ENCODE measurements around the gene EXOC3L4.
"Not testable (repeated sequence)": the region's sequence is repeated elsewhere in the genome, so short reads cannot be mapped to it uniquely, and the experiment has no call there.

Gene EXOC3L4

DNA sequence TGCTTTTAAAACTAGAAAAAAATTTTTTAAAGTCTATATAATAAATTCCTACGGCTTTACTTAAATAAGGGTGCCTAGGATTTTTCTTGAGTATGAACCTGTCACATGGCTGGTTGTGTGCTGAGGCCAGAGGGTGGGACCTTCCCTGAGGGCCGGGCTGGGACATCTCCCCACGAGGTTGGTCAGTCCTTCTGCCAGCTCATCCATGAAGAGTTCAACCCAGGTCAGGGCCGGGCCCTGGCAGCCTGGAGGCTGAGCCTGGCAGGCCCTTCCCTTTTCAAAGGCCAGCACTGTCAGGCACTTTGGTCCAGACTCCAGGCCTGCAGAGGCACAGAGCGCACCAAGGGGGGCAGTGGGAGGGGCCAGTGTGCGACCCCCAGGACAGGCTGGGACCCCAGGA, 60.5 kb downstream of the EXOC3L4 start:
- H3K4me1 Mint-ChIP-seq = peaks cover 14% of the 10 kb centered on the region
- no peaks in the 10 kb centered on the region for H3K9me3 Mint-ChIP-seq
- H3K27me3 Mint-ChIP-seq (ENCODE audit: low read depth) = peaks cover 18% of the 10 kb centered on the region
- TF ChIP-seq, protein P1, sequence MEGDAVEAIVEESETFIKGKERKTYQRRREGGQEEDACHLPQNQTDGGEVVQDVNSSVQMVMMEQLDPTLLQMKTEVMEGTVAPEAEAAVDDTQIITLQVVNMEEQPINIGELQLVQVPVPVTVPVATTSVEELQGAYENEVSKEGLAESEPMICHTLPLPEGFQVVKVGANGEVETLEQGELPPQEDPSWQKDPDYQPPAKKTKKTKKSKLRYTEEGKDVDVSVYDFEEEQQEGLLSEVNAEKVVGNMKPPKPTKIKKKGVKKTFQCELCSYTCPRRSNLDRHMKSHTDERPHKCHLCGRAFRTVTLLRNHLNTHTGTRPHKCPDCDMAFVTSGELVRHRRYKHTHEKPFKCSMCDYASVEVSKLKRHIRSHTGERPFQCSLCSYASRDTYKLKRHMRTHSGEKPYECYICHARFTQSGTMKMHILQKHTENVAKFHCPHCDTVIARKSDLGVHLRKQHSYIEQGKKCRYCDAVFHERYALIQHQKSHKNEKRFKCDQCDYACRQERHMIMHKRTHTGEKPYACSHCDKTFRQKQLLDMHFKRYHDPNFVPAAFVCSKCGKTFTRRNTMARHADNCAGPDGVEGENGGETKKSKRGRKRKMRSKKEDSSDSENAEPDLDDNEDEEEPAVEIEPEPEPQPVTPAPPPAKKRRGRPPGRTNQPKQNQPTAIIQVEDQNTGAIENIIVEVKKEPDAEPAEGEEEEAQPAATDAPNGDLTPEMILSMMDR (IDR thresholded peaks at IDR 0.05; ENCODE audit: unreplicated experiment in 3 of 3) = no peak
- H3K4me3 Mint-ChIP-seq = no peak overlapping the region
- no peaks in the 10 kb centered on the region for H3K36me3 Mint-ChIP-seq (ENCODE audit: low read depth)
- H3K27ac Mint-ChIP-seq = no peak overlapping the region

DNA sequence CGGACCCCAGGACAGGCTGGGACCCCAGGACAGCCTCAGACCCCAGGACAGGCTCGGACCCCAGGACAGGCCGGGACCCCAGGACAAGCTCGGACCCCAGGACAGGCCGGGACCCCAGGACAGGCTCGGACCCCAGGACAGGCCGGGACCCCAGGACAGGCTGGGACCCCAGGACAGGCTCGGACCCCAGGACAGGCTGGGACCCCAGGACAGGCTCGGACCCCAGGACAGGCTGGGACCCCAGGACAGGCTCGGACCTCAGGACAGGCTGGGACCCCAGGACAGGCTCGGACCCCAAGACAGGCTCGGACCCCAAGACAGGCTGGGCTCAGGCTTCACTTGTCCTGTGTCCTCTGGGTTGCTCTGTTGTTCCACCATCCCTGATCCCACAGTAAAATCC, 60.9 kb downstream of the EXOC3L4 start:
- H3K9me3 Mint-ChIP-seq; H3K27ac Mint-ChIP-seq; H3K4me3 Mint-ChIP-seq; H3K36me3 Mint-ChIP-seq (ENCODE audit: low read depth): not testable (repeated sequence)
- Mint-ChIP-seq H3K4me1 (peaks cover 14% of the 10 kb centered on the region), H3K27me3 (ENCODE audit: low read depth) (peaks cover 18% of the 10 kb centered on the region)

DNA sequence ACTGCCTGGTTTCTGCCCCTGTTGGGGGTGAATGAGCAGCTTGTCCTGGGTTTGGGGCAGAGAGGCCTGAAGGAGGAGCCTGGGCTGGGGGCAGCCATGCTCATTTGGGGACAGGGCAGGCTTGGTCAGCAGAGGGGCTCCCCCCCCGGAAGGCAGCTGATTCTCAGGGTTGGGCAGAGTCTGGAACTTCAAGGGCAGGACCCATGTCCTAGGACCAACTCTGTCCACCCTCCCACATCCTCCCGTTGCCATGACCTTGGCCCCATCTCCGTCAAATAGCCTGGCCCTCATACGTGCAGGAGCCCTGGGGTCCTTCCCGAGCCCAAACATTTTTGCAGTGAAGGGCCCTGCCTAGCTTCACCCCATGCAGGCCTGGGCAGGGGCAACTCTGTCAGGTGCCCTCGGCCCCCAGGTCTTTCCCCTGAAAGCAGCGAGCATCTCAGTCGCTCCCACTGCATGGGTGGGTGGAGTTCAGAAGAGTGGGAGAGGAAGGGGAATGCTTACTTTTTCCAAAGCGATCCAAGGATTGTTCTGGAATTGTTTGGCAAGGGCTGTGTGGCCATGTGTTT, 61.4 kb downstream of the EXOC3L4 start:
- Mint-ChIP-seq H3K36me3 (ENCODE audit: low read depth) (no peaks in the 10 kb centered on the region), H3K9me3 (no peaks in the 10 kb centered on the region), H3K4me3 (no peak overlapping the region), H3K27ac (peak overlapping the region in 1 of 3 experiments; percentile 57), H3K27me3 (ENCODE audit: low read depth) (peaks cover 18% of the 10 kb centered on the region), H3K4me1 (peaks cover 14% of the 10 kb centered on the region)
- TF ChIP-seq, protein P1 (IDR thresholded peaks at IDR 0.05; ENCODE audit: unreplicated experiment in 3 of 3) = no peak

DNA sequence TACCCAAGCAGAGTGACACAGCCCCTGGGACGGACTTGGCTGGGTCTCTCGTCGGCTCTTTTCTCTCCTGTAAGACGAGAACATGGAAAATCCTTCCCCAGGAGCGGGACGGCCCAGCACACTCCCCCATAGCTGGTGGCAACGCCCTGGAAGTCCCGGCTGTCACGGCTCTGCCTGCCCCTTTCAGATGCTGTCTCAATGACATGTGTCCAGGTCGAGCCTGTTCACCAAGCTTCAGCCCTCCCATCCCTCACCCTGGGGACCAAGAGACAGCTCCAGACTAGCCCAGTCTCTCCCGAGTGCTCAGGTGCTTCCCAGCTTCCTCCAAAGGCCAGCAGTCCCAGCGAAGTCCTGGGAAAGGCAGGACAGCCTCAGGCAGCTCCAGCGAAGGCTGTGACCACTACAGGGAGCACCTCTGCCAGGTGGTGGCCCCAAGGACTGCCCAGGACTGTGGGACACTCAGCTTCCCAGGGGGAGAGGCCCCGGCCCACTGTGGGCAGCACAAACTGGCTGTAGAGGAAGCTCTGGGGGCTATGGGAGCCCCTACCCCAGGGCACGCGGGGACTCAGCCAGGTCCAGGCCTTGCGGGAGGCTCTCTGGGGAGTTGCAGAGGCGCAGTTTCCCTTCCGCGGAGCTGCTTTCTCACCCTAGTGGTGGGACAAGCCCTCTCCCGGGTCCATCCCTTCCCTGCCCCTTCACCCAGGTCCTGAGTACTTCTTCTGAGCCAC, 62.3 kb downstream of the EXOC3L4 start:
- Mint-ChIP-seq H3K27me3 (ENCODE audit: low read depth) (peaks cover 18% of the 10 kb centered on the region), H3K27ac (no peak overlapping the region), H3K36me3 (ENCODE audit: low read depth) (no peaks in the 10 kb centered on the region), H3K4me1 (peaks cover 8% of the 10 kb centered on the region), H3K4me3 (no peak overlapping the region), H3K9me3 (no peaks in the 10 kb centered on the region)
- TF ChIP-seq, protein P1 (IDR thresholded peaks at IDR 0.05; ENCODE audit: unreplicated experiment in 3 of 3) = no peak

DNA sequence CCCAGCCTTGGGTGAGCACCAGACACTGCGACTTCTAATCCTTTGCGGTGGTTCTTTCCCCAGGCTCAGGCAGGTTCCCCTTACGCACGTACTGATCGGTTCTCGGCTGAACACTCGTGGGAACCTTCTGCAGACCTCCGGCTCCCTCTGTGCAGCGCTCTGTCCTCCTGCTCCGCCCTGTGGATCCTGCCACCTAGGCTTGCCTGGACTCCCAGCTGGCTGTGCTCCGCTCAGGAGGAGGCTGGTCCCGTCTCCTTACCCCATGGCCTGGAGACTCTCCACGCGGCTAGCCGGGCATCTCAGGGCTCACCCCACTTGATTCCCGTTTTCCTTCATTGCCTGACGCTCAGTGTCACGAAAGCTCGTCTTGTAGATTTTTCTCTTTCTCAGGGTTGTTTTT, 63.4 kb downstream of the EXOC3L4 start:
- no peak overlapping the region for H3K4me3 Mint-ChIP-seq
- H3K27me3 Mint-ChIP-seq (ENCODE audit: low read depth) = peaks cover 18% of the 10 kb centered on the region
- TF ChIP-seq, protein P1 (IDR thresholded peaks at IDR 0.05; ENCODE audit: unreplicated experiment in 3 of 3) = no peak
- peaks cover 8% of the 10 kb centered on the region for H3K4me1 Mint-ChIP-seq
- no peaks in the 10 kb centered on the region for H3K36me3 Mint-ChIP-seq (ENCODE audit: low read depth)
- peaks cover 2% of the 10 kb centered on the region for H3K9me3 Mint-ChIP-seq
- no peak overlapping the region for H3K27ac Mint-ChIP-seq

DNA sequence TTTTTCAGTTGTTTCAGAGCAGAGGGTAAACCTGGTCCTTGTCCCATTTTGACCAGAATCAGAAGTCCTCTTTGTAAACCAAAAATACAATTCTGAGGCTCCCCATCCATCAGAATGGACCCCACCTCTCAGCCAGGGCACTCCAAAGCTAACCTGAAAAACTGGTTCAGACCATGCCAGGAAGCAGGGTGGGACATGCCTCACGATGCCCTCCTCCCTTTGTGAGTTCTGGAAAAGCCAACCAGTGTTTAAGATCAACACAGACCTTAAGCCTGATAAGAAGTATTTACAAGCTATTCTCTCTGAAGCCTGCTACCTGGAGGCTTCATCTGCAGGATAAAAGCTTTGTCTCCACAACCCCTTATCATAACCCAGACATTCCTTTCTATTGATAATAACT, 64.2 kb downstream of the EXOC3L4 start:
- peaks cover 8% of the 10 kb centered on the region for H3K4me1 Mint-ChIP-seq
- H3K36me3 Mint-ChIP-seq (ENCODE audit: low read depth) = no peaks in the 10 kb centered on the region
- TF ChIP-seq, protein P1 (IDR thresholded peaks at IDR 0.05; ENCODE audit: unreplicated experiment in 3 of 3) = no peak
- peaks cover 2% of the 10 kb centered on the region for H3K9me3 Mint-ChIP-seq
- peaks cover 19% of the 10 kb centered on the region for H3K27me3 Mint-ChIP-seq (ENCODE audit: low read depth)
- no peak overlapping the region for H3K27ac Mint-ChIP-seq
- no peak overlapping the region for H3K4me3 Mint-ChIP-seq
